ENCODE results near the gene PARS2. TPM values are rescaled to one million over a fixed set of nuclear protein-coding genes. Genes with fewer than 3 reads are reported as not detected.

The PARS2 gene
- total RNA-seq, 2 experiments from 2014 or later, result 3.2 to 4.3 TPM

DNA sequence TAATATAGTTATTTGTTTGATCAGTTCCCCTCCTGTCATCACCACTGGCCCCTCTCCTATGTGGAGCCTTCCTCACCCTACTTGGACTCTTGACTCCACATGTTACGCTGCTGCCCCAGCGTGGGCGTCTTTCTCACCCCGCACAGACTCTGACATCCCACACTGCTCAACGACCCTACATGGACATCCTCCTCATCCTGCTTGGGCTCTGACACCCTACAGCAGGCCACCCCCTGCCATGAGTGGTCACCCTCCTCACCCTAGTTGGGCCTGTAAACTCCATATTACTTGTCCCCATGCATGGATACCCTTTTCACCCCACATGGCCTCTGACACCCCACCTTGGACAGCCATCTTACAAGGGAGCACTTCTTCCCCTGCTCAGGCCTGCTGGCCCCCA is 27.6 kb downstream of the PARS2 start:
- H3K4me3 Mint-ChIP-seq, result no peak overlapping the region
- no peaks in the 10 kb centered on the region for H3K27me3 Mint-ChIP-seq
- POLR2A ChIA-PET, result no interaction called here
- no peaks in the 10 kb centered on the region for H3K9me3 Mint-ChIP-seq
- DNase-seq, result no peak
- no peaks in the 10 kb centered on the region for H3K4me1 Mint-ChIP-seq
- no peak overlapping the region for H3K27ac Mint-ChIP-seq
- CTCF ChIA-PET, result no interaction called here
- H3K36me3 Mint-ChIP-seq (ENCODE audit: low read depth), result peaks cover 29% of the 10 kb centered on the region

DNA sequence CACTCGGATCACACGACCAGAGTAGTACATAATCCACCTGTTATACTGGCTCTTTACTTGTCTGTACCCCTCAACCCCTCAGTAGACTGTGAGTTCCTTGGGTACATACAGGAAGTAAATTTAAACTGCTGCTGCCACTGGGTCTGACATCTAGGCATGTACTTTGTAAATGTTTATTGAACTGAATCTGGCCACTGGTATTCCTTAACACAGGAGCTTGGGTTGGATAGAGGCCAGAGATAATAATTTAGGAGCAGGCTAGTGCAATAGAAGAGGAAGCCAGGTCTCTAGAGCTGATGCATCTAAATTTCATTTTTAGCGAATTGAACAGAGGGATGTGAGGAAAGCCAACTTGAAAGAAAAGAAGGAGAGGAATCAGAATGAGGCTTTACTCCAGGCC is 36.3 kb downstream of the PARS2 start:
- Mint-ChIP-seq H3K27ac (peak overlapping the region; percentile 60), H3K9me3 (peaks cover 8% of the 10 kb centered on the region), H3K27me3 (no peaks in the 10 kb centered on the region), H3K4me1 (no peaks in the 10 kb centered on the region), H3K36me3 (ENCODE audit: low read depth) (peaks cover 63% of the 10 kb centered on the region), H3K4me3 (no peak overlapping the region)
- POLR2A ChIA-PET, result no interaction called here
- CTCF ChIA-PET, result interaction anchor here (1.1 kb wide), 1 partner anchor 17 kb away, joined by 4 read pairs; no protein-coding TSS in a partner anchor
- no peak for DNase-seq

DNA sequence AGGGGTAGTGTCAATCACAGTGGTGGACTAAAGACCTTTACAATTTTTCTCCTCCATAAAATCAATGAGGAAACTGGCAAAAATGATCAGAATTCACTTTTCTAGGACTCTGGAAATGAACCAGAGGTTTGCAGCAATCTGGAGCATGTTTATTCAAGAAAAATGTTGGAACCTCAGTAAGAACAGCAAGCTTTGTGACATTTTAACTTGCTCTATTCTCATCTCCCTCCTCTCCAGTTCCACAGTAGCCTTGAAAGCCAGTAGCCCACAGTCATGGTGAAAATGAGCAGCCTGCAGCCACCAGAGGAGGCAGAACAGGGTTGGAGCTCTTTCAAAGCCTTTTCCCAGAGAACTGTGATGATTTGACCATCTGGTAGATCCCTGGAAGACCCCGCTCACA is 39.6 kb downstream of the PARS2 start:
- peaks cover 65% of the 10 kb centered on the region for H3K36me3 Mint-ChIP-seq (ENCODE audit: low read depth)
- H3K4me1 Mint-ChIP-seq, result no peaks in the 10 kb centered on the region
- no peak overlapping the region for H3K27ac Mint-ChIP-seq
- H3K9me3 Mint-ChIP-seq, result peaks cover 8% of the 10 kb centered on the region
- POLR2A ChIA-PET, result no interaction called here
- H3K4me3 Mint-ChIP-seq, result no peak overlapping the region
- no peaks in the 10 kb centered on the region for H3K27me3 Mint-ChIP-seq
- CTCF ChIA-PET, result interaction anchor here (1.0 to 1.4 kb wide), 2 partner anchors 18 to 31 kb away, joined by 3 read pairs; no protein-coding TSS in a partner anchor
- DNase-seq, result no peak

GRCh38 chr1:54723985-54724384 is 40.3 kb downstream of the PARS2 start:
- DNase-seq, result no peak
- ChIA-PET POLR2A (no interaction called here), CTCF (interaction anchor here (0.7 to 1.4 kb wide), 3 partner anchors 9 to 65 kb away, joined by 3 to 5 read pairs (median 4); partner anchors contain the start of gene TTC4)
- Mint-ChIP-seq H3K27me3 (no peaks in the 10 kb centered on the region), H3K4me1 (peaks cover 3% of the 10 kb centered on the region), H3K27ac (no peak overlapping the region), H3K36me3 (ENCODE audit: low read depth) (peaks cover 65% of the 10 kb centered on the region), H3K9me3 (peaks cover 8% of the 10 kb centered on the region), H3K4me3 (no peak overlapping the region)

DNA sequence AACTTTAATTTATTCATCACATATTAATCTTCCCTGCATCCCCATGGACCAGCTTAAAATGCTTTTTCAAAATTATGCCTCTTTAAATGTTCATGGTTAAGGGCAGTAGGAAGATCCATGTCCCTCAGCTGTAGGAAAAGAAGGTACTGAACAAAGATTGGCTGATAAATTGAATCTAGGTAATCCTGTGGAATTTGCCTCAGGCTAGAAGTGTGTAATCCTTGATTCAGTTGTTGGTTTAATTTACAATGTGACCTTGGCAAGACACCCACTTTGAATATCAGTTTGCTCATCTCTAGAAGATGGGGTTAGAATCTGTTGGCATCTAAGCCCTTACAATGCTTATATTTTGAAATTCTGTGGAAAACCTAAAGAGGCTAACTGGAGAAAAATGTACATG is 42.6 kb downstream of the PARS2 start:
- Mint-ChIP-seq H3K27me3 (no peaks in the 10 kb centered on the region), H3K4me1 (peaks cover 15% of the 10 kb centered on the region), H3K36me3 (ENCODE audit: low read depth) (peaks cover 61% of the 10 kb centered on the region), H3K27ac (no peak overlapping the region), H3K4me3 (no peak overlapping the region), H3K9me3 (peaks cover 8% of the 10 kb centered on the region)
- no peak for DNase-seq
- ChIA-PET POLR2A (no interaction called here), CTCF (interaction anchor here (1.2 kb wide), 2 partner anchors 40 to 88 kb away, joined by 3 read pairs; no protein-coding TSS in a partner anchor)

GRCh38 chr1:54716299-54717047 is 47.9 kb downstream of the PARS2 start:
- no peaks in the 10 kb centered on the region for H3K27me3 Mint-ChIP-seq
- H3K4me3 Mint-ChIP-seq, result peak overlapping the region; percentile 87
- no peak for DNase-seq
- ChIA-PET POLR2A (no interaction called here), CTCF (interaction anchor here (1.0 to 1.8 kb wide), 4 partner anchors 12 to 79 kb away, joined by 3 to 4 read pairs (median 4); no protein-coding TSS in a partner anchor)
- H3K4me1 Mint-ChIP-seq, result peaks cover 29% of the 10 kb centered on the region
- H3K9me3 Mint-ChIP-seq, result no peaks in the 10 kb centered on the region
- H3K27ac Mint-ChIP-seq, result peak overlapping the region; percentile 89
- peaks cover 13% of the 10 kb centered on the region for H3K36me3 Mint-ChIP-seq (ENCODE audit: low read depth)

DNA sequence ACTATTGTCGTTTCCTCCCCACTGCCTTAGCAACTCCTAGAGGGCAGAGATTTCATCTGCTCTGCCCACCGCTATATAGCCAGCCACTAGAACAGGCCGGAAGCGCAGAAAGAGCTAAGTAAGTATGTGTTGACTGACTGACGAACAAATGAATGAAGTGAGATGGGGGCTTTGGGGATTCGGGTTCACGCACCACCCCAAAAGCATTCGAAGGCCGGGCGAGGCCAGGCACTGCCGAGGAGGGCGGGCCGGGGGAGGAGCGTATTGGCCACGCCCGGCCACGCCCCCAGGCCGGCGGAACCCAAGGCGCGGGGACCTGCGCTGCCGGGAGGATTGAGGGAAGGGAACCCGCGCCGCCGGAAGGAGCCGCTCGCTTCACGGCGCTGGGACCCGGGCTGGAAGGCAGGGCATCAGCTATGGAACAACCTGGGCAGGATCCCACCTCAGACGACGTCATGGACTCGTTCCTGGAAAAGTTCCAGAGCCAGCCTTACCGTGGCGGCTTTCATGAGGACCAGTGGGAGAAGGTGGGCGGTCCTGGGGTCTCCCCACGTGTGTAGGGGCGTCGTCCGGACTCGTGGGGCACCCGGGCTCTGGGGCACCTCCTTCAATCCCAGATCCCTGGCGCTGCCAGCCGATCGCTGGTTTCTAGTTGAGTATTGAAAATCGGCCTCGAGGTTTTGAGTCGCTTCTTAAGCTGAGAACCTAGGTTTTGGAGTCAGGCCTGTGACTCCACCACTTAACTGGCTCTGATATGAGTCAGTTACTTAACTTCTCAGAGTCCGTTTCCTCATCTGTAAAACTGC is 48.6 kb downstream of the PARS2 start, which contains the start of gene TTC4:
Gene TTC4 (plus strand): TSS at position 369 of the 806 bp plus-strand sequence. CDS start 48 bp downstream, at position 417.
- POLR2A ChIA-PET, result no interaction called here
- DNase-seq, result peak; percentile 83
- CTCF ChIA-PET, result interaction anchor here (0.6 to 1.8 kb wide), 7 partner anchors 8 to 654 kb away, joined by 3 to 4 read pairs (median 4); no protein-coding TSS in a partner anchor
- H3K4me1 Mint-ChIP-seq, result peaks cover 29% of the 10 kb centered on the region
- H3K9me3 Mint-ChIP-seq, result no peaks in the 10 kb centered on the region
- H3K27me3 Mint-ChIP-seq, result no peaks in the 10 kb centered on the region
- peaks cover 13% of the 10 kb centered on the region for H3K36me3 Mint-ChIP-seq (ENCODE audit: low read depth)
- H3K27ac Mint-ChIP-seq, result peak within 1 kb of the TSS; percentile 89
- peak within 1 kb of the TSS; percentile 87 for H3K4me3 Mint-ChIP-seq

GRCh38 chr1:54714881-54715492 is 49.3 kb downstream of the PARS2 start:
- Mint-ChIP-seq H3K9me3 (no peaks in the 10 kb centered on the region), H3K27ac (peak overlapping the region; percentile 89), H3K4me3 (peak overlapping the region; percentile 87), H3K36me3 (ENCODE audit: low read depth) (peaks cover 11% of the 10 kb centered on the region), H3K27me3 (no peaks in the 10 kb centered on the region), H3K4me1 (peaks cover 29% of the 10 kb centered on the region)
- DNase-seq, result no peak
- ChIA-PET POLR2A (no interaction called here), CTCF (interaction anchor here (0.8 to 1.4 kb wide), 6 partner anchors 9 to 95 kb away, joined by 3 to 4 read pairs (median 3); no protein-coding TSS in a partner anchor)

DNA sequence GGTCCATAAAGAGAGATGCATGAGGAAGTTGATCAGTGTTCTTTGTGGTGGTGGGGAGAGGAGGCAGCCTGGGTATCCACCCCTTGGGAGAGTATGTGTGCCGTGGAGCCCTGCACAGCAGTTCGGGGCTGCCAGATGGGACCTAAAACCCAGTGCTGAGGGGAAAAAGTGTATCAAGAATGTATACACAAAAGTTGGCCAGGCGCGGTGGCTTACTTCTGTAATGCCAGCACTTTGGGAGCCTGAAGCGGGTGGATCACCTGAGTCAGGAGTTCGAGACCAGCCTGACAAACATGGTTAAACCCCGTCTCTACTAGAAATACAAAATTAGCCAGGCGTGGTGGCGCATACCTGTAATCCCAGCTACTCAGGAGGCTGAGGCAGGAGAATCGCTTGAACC is 52.8 kb downstream of the PARS2 start:
- Mint-ChIP-seq H3K36me3 (ENCODE audit: low read depth) (no peaks in the 10 kb centered on the region), H3K4me1 (peaks cover 11% of the 10 kb centered on the region), H3K9me3 (no peaks in the 10 kb centered on the region), H3K27me3 (no peaks in the 10 kb centered on the region), H3K4me3 (no peak overlapping the region), H3K27ac (no peak overlapping the region)
- CTCF ChIA-PET, result no interaction called here
- no peak for DNase-seq
- POLR2A ChIA-PET, result no interaction called here

DNA sequence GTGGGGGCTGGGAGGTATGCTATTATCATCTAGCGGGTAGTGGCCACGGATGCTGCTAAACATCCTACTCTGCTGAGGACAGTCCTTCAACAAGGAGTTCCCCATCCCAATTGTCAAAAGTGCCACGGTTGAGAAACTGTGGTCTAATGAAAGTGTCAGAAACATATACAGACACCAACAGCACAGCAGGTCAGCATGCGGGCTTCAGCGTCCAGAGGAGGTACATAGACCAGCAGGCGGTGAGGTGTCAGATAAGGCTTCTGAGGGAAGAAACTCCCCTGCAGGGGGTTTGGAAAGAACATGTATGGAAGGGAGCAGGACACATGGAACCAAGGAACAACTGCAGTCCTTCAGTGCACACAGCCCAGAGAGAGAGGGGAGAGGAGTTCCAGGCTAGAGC is 53.5 kb downstream of the PARS2 start:
- no peak overlapping the region for H3K27ac Mint-ChIP-seq
- H3K27me3 Mint-ChIP-seq, result no peaks in the 10 kb centered on the region
- no peaks in the 10 kb centered on the region for H3K9me3 Mint-ChIP-seq
- H3K4me1 Mint-ChIP-seq, result peaks cover 6% of the 10 kb centered on the region
- H3K36me3 Mint-ChIP-seq (ENCODE audit: low read depth), result no peaks in the 10 kb centered on the region
- DNase-seq, result no peak
- ChIA-PET POLR2A (no interaction called here), CTCF (no interaction called here)
- H3K4me3 Mint-ChIP-seq, result no peak overlapping the region

DNA sequence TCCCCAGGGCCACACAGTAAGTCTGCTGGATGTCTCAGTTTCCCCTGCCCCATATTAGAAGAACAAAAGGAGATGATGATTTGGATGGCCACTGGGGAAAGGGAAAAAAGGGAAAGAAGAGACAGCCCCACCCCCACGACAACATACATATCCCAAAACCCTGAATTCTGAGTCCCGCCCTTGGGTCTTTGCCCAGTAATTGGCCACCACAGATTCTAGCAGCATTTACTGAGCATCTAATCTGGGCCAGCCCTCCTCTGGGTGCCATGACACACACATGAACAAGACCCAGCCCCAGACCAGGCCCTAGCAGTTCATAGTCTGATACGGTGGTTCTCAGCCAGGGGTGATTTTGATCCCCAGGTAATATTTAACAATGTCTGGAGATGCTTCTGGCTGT is 53.9 kb downstream of the PARS2 start:
- POLR2A ChIA-PET, result no interaction called here
- Mint-ChIP-seq H3K36me3 (ENCODE audit: low read depth) (no peaks in the 10 kb centered on the region), H3K4me1 (peaks cover 5% of the 10 kb centered on the region), H3K27ac (no peak overlapping the region), H3K4me3 (no peak overlapping the region), H3K9me3 (no peaks in the 10 kb centered on the region), H3K27me3 (no peaks in the 10 kb centered on the region)
- no peak for DNase-seq
- CTCF ChIA-PET, result no interaction called here

DNA sequence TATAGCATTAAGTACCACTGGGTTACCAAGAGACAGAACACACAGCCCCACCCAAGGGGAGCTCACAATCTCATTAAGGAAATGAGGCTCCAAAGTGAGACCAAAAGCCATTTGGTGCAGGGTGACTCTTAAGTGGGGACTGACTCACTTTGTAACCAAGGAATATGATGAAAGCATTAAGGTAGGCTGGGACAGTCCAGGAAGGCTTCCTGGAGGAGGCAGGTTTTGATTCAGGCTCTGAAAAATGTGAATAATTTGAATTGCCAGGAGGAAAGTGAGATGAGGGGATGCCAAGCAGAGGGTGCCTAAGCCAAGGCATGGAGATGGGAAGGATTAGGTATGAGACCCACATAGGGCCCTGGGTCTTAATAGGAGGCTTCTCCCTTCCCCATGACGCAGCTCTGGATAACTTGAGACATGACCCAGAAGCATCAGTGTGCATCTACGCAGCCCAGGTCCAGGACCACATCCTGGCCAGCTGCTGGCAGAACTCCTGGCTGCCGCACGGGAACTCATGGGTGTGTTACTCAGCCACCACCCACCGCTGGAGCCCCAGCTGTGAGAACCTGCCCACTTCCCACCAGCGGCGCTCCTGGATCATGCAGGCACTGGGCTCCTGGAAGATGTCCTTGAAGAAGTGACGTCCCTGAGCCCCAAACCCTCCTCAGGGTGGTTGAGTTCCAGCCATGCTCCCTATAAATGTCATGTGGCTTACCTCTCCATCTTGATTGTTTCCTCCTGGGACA is 54.6 kb downstream of the PARS2 start:
- no peak for DNase-seq
- Mint-ChIP-seq H3K27me3 (peaks cover 1% of the 10 kb centered on the region), H3K36me3 (ENCODE audit: low read depth) (no peaks in the 10 kb centered on the region), H3K4me1 (no peaks in the 10 kb centered on the region), H3K9me3 (no peaks in the 10 kb centered on the region), H3K27ac (no peak overlapping the region), H3K4me3 (no peak overlapping the region)
- ChIA-PET CTCF (interaction anchor here (0.8 kb wide), 1 partner anchor 92 kb away, joined by 3 read pairs; the partner anchor contains the start of gene TTC22), POLR2A (no interaction called here)
